HFF-Myc (cell line): Measurements from ENCODE around the gene HTATIP2.
"Not testable (repeated sequence)": the region's sequence is repeated elsewhere in the genome, so short reads cannot be mapped to it uniquely, and the experiment has no call there.

ENCODE experiments used
- DNase-seq: peaks from one replicate; pipeline ENCODE4 v3.0.0-alpha.2; 2011; ENCODE audit warnings: low read depth; ENCODE audit errors: extremely low read depth
- H3K4me3 ChIP-seq: replicated peaks from 2 replicates; pipeline ENCODE4 v1.5.1; 2011; ENCODE audit warnings: low read depth, mild to moderate bottlenecking, control low read depth, low read length
- TF ChIP-seq, protein P1 (sequence below): IDR thresholded peaks from 2 replicates; pipeline ENCODE4 v1.5.1; 2012; ENCODE audit warnings: mild to moderate bottlenecking, low read depth, low read length, control low read depth; ENCODE audit errors: missing control alignments

The HTATIP2 gene

DNA sequence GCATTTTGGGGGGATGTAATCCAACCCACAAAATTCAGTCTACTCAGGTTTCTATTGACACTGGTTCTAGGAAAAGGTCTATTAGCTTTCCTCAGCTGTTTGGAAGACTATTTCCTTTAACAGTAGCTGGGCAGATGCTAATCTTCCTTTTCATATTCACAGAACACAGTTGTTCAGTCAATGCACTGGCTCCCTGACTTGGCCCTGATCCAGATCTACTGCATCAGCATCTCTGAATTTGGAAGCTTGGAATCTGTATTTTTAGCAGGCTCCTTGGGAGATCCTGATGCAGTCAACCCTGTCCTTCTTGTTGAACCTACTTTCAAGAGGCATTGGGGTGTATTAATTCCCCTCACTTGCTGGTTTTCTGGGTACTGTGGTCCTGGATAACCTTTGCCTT is 6.3 kb downstream of the HTATIP2 start:
- no peak for DNase-seq
- no peak overlapping the region for H3K4me3 ChIP-seq
- TF ChIP-seq, protein P1, sequence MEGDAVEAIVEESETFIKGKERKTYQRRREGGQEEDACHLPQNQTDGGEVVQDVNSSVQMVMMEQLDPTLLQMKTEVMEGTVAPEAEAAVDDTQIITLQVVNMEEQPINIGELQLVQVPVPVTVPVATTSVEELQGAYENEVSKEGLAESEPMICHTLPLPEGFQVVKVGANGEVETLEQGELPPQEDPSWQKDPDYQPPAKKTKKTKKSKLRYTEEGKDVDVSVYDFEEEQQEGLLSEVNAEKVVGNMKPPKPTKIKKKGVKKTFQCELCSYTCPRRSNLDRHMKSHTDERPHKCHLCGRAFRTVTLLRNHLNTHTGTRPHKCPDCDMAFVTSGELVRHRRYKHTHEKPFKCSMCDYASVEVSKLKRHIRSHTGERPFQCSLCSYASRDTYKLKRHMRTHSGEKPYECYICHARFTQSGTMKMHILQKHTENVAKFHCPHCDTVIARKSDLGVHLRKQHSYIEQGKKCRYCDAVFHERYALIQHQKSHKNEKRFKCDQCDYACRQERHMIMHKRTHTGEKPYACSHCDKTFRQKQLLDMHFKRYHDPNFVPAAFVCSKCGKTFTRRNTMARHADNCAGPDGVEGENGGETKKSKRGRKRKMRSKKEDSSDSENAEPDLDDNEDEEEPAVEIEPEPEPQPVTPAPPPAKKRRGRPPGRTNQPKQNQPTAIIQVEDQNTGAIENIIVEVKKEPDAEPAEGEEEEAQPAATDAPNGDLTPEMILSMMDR, result no peak

DNA sequence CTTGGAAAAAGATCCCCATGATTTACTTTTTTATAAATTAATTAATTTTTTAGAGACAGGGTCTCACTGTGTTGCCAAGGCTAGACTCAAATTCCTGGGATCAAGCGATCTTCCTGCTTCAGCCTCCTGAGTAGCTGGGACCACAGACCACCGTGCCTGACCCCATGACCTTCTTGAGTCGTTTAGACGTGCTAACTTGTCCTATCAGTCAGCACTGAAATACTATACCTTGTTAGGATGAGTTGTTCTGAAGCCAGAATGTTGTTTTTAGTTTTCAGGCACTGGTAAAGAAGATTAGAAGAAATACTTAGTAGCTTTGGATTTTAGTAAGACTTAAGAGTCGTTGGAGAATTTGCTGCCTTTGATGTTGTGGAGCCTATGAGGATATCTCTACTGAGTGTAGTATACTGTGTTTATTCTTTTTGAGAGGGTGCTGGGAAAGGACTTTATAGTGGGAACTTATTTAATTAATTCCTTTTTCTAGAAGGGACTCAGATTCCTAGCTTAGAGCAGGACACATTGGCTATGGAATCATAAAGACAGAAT is 8.6 kb downstream of the HTATIP2 start:
- TF ChIP-seq, protein P1, result no peak
- H3K4me3 ChIP-seq, result no peak overlapping the region
- no peak for DNase-seq

DNA sequence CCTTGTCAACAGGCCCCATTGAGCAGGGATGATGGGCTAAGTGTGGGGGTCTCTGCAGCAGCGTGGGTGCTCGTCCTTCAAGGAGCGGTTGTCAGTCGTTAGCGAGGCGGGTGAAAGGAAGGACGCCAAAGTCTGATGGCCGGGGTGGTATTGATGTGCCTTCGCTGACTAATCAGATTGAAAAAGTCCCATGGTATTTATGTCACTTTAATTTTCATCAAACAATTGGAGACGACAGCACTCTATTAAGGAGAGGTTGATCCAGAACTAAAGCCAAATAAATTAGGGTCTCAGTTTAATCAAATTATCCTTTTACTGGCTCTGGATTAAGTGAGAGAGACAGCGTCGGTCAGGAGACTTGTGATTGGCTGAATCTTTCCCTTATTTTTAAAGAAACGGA is 9.6 kb downstream of the HTATIP2 start:
- no peak for DNase-seq
- no peak overlapping the region for H3K4me3 ChIP-seq
- TF ChIP-seq, protein P1, result no peak

DNA sequence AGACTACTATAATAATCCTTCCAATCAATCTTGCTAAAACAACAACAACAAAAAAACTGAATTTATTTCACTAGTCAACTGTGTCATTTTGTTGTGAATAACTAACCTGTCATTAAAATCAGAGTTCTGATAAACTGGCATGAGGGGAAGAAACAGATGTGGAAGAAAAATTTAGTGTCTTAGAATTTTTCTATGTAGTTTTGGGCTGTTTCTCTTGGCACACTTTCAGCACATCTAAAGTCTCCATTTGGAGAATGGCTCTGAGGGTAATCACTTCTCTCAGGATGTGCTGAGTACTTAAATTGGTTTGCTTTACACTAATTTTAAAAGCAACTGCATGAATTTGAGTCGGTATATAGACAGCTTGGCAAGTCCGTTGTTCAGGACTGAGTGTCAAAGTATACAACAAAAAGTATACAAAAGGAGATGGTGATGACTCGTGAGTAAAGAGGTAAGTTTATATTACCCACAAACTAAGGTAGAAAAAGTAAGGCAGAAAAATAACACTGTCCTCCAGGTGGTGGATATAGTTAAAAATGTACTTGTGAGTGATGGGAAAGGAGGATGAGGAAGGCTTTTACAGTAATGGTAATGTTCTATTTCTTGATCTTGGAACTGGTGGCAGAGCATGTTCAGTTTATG is 10.2 kb downstream of the HTATIP2 start:
- TF ChIP-seq, protein P1, result no peak
- no peak for DNase-seq
- no peak overlapping the region for H3K4me3 ChIP-seq

DNA sequence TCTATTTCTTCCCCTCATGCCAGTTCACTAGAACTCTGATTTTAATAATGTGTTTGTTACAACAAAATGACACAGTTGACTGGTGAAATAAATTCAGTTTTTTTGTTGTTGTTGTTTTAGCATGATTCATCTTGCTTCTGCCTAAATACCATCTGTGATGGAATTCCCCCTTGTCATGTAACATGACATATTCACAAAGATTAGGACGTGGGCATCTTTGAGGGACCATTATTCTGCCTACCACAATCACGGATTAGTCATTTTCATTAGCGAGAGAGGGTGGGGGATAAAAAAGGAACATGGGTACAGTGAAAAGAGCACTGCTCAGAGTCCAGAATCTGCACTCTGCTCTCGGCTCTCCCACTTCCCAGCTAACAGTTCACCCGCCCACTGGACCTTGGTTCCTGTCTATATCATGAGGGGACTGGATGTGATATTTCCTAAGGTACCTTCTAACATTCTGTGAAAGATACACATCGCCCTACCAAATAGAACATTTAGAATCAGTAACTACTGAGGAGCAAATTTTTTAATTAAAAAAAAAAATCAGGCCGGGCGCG is 11.3 kb downstream of the HTATIP2 start:
- TF ChIP-seq, protein P1, result no peak
- DNase-seq, result no peak

DNA sequence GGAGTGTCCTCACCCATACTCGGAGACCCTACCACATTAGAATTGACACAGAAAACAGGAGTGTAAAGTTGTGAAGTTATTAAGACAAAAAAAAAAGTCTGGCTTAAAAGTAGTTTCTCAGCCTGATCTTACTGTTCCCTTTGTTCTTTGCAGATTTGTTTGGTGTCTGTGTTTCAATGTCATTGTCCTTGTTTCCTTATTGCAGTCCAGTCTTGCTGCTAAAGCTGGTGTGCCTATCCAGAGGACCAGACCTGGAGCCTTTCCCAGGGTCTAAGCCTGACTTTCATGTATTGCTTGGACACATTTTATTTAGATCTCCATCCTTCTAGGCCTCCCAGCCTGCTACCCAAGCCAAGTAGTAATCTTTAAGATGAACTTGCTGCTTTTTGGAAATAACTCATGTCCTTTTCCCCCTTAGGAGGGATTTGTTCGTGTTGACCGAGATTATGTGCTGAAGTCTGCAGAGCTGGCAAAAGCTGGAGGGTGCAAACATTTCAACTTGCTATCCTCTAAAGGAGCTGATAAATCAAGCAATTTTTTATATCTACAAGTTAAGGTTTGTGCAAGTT is 12.7 kb downstream of the HTATIP2 start:
- TF ChIP-seq, protein P1, result no peak
- no peak overlapping the region for H3K4me3 ChIP-seq
- DNase-seq, result no peak

More for the DNA sequence above, 11.3 kb downstream of the HTATIP2 start:
- no peak overlapping the region for H3K4me3 ChIP-seq

DNA sequence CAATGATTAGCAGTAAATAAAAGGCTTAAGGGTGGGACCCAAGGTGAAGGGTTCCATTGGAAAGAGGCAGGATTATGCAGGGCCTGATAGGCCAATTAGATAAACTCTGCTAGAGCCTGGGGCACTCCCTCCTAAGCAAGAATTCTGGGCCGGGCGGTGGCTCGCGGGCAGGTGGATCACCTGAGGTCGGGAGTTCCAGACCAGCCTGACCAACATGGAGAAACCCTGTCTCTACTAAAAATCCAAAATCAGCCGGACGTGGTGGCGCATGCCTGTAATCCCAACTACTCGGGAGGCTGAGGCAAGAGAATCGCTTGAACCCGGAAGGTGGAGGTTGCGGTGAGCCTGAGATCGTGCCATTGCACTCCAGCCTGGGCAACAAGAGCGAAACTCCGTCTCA is 22.5 kb downstream of the HTATIP2 start:
- not testable (repeated sequence) for H3K4me3 ChIP-seq, DNase-seq
